Right lobe of liver (tissue), 6 donors: ENCODE data around the gene ELOVL6. TPM values are rescaled to one million over a fixed set of nuclear protein-coding genes. Genes with fewer than 3 reads are reported as not detected.
A peak's percentile ranks its signal among the peaks of the same experiment; 100 is the strongest.

Experiments
- ATAC-seq, 4 donors: fragments of 200-7000 bp; cut with Tn5 transposase; one replicate each; pipeline ENCODE4 v1.9.1; 2020; ENCODE audit warnings: mild to moderate bottlenecking in 4 of 4, moderate library complexity in 4 of 4
- DNase-seq, 3 donors: peaks; one replicate each; pipeline ENCODE4 v3.0.0-alpha.2; 2020
- H3K27ac ChIP-seq, 3 donors: fragments of 200-600 bp; one replicate each; pipeline ENCODE4 v1.8.0; 2022
- H3K27me3 ChIP-seq, 2 donors: fragments of 200-600 bp; one replicate each; pipeline ENCODE4 v1.8.0; 2022
- H3K36me3 ChIP-seq, 4 donors: fragments of 200-600 bp; sonication (generic) in 1 of 4; one replicate each; pipeline versions ENCODE4 v1.5.1 to v1.8.0; 2017 to 2022; ENCODE audit warnings: control low read depth in 1 of 4
- H3K4me1 ChIP-seq, 4 donors: fragments of 200-600 bp; sonication (generic) in 1 of 4; one replicate each; pipeline versions ENCODE4 v1.5.1 to v1.8.0; 2017 to 2022; ENCODE audit warnings: control low read depth in 1 of 4
- H3K4me3 ChIP-seq, 3 donors: fragments of 200-600 bp; one replicate each; pipeline ENCODE4 v1.8.0; 2022
- H3K9me3 ChIP-seq, 4 donors: fragments of 200-600 bp; sonication (generic) in 1 of 4; one replicate each; pipeline versions ENCODE4 v1.5.1 to v1.8.0; 2017 to 2022; ENCODE audit warnings: control low read depth in 1 of 4
- POLR2A ChIP-seq: fragments of 450-650 bp; IDR thresholded peaks from one replicate; pipeline ENCODE4 v1.6.1; 2017; ENCODE audit warnings: antibody characterized with exemption, mild to moderate bottlenecking
- WGBS: methylation state at CpG from one replicate; pipeline ENCODE4 v1.1.6; 2018; ENCODE audit warnings: low coverage, low lambda C conversion rate; ENCODE audit not compliant: insufficient coverage; ENCODE audit errors: missing lambda C conversion rate; 5-methylcytosine and 5-hydroxymethylcytosine counted together
- intact Hi-C, 2 donors: fragments of 100-400 bp; cut with DNase I; formaldehyde crosslinking; loops; one replicate each; pipeline versions ENCODE4 v1.11.2 to v1.14.1; 2022
- total RNA-seq, 6 experiments: library from RNA; depleted of rRNA in 2 of 6; stranded (reverse); fragments of >200 nt in 2 of 6; fragmentation: NEBNext Ultra II Directional in 3 of 6; extraction: Animal tissue kit (Norgen Biotek cat#: 25700) in 3 of 6; gene quantifications; one replicate each; pipeline versions ENCODE4 v1.1.0 to v1.2.4, GENCODE V29; 2016 to 2023
- TF ChIP-seq, protein P1 (sequence below), 4 donors: fragments of 200-600 bp in 3 of 4; fragments of 450-650 bp in 1 of 4; IDR thresholded peaks; one replicate each; pipeline versions ENCODE4 v1.5.1 to v1.8.0; 2016 to 2022; ENCODE audit warnings: antibody characterized with exemption in 4 of 4, mild to moderate bottlenecking in 2 of 4
- donor health status: DM: no; HTN: yes; CAD: no.
- donor health status: DM: no; HTN: no; CAD: no.
- donor health status: DM: no; HTN: no; CAD: no.
- donor health status: DM: no; HTN: yes; CAD: no.
- donor health status: DM: no; HTN: yes; CAD: no.

Gene ELOVL6
- total RNA-seq, 6 experiments from 2014 or later: 21.5 to 94.8 (median 31.2) TPM

DNA sequence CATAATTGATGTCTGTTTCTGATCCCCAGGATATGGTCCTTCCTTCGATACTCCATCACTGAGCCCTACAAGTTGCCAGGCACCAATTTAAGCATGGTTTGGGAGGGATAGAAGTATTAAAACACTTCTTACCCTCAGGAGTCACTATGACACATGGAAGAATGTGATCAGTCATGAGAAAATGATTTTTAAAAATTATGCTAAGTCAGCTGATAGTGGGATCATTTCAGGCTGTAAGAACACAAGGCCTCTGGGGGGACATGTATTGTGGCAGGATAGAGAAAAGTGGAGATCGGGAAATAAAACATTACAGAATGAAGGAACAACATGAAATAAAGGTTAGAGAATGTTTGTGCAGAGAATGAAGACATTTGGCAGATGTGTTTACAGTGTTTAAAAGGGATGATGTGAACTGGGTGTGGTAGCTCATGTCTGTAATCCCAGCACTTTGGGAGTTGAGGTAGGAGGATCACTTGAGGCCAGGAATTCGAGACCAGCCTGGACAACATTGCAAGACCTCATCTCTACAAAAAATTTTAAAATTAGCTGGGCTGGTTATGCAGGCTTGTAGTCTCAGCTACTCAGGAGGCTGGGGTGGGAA is 64.0 kb downstream of the ELOVL6 start:
- DNase-seq (no peak), ATAC-seq (no peak)
- H3K4me1 ChIP-seq: peaks cover 0 to 14% (median 4%) of the 10 kb centered on the region in 4 donors
- no peak overlapping the region for H3K27ac ChIP-seq
- no peak for TF ChIP-seq POLR2A
- TF ChIP-seq, protein P1, sequence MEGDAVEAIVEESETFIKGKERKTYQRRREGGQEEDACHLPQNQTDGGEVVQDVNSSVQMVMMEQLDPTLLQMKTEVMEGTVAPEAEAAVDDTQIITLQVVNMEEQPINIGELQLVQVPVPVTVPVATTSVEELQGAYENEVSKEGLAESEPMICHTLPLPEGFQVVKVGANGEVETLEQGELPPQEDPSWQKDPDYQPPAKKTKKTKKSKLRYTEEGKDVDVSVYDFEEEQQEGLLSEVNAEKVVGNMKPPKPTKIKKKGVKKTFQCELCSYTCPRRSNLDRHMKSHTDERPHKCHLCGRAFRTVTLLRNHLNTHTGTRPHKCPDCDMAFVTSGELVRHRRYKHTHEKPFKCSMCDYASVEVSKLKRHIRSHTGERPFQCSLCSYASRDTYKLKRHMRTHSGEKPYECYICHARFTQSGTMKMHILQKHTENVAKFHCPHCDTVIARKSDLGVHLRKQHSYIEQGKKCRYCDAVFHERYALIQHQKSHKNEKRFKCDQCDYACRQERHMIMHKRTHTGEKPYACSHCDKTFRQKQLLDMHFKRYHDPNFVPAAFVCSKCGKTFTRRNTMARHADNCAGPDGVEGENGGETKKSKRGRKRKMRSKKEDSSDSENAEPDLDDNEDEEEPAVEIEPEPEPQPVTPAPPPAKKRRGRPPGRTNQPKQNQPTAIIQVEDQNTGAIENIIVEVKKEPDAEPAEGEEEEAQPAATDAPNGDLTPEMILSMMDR (IDR thresholded peaks at IDR 0.05): no peak
- H3K27me3 ChIP-seq: no peaks in the 10 kb centered on the region
- 93% methylated on average over 3 of the region's 3 CpGs for WGBS
- H3K4me3 ChIP-seq: no peak overlapping the region
- intact Hi-C loops: no loop called here
- H3K9me3 ChIP-seq: no peaks in the 10 kb centered on the region
- H3K36me3 ChIP-seq: no peaks in the 10 kb centered on the region

DNA sequence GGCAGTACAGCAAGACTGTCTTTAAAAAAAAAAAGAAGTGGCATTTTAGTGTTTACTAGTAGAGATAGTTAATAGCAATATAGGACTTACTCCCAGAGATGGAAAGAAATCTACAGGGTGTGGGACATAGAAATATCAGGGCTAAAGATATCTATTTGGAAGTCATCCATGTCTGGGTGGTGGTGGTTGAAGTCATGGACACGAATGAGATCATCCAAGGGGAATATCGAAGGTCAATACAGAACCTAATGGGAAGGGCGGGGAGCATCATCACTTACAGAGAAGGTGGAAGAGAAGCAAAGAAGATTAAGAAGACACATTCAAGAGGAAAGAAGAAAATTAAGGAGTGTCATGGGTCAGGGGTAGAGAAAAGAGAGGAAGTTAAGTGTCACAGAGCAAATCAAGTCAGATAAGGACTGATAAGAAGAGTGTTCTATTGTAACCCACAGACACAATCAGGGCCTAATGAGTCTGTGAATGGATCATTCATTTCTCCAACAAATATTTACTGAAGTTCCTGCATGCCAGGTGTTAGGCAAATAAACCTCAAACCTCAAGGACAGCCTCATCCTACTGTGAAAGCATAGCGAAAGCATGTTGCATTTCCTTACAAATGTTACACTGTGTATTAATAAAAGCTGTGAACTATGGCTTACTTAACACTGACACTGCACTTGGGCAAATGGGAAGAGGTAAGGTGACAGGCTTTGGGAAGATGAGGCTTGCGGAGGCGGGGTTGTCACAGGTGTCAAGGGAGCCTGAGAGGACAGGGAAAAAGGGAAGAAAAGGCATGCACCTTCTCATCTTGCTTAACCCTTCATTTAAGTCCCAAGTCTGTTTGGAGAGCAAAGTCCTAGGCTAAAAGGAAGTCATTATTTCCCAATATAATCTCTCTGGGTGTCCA is 65.3 kb downstream of the ELOVL6 start:
- ATAC-seq: peak; percentile 31 to 75 (median 62)
- 63% methylated on average over 6 of the region's 6 CpGs for WGBS
- peaks cover 0 to 14% (median 4%) of the 10 kb centered on the region in 4 donors for H3K4me1 ChIP-seq
- H3K36me3 ChIP-seq: no peaks in the 10 kb centered on the region
- intact Hi-C loops: no loop called here
- no peak for TF ChIP-seq POLR2A
- TF ChIP-seq, protein P1 (IDR thresholded peaks at IDR 0.05): no peak
- no peak overlapping the region for H3K27ac ChIP-seq
- DNase-seq: no peak
- no peaks in the 10 kb centered on the region for H3K9me3 ChIP-seq
- no peak overlapping the region for H3K4me3 ChIP-seq
- no peaks in the 10 kb centered on the region for H3K27me3 ChIP-seq

DNA sequence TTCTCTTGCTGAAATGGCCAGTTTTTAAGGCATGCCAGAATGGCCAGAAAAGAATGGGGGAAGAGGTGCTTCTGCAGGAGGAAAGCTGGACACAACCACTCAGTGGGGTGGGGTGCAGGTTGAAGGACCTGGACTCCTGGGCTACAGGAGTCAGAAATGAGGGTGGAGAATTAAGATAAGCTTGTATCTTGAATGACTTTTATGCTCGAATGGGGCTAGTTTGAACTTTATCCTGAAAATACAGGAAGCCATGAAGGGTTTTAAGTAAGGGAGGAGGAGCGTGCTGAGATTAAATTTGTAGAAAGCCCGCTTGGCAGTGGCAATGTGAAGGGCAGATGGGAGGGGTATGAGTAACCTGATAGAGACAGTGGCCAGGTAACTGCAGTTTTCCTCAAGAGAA is 66.5 kb downstream of the ELOVL6 start:
- no peak for ATAC-seq
- 73% methylated on average over 3 of the region's 3 CpGs for WGBS

DNA sequence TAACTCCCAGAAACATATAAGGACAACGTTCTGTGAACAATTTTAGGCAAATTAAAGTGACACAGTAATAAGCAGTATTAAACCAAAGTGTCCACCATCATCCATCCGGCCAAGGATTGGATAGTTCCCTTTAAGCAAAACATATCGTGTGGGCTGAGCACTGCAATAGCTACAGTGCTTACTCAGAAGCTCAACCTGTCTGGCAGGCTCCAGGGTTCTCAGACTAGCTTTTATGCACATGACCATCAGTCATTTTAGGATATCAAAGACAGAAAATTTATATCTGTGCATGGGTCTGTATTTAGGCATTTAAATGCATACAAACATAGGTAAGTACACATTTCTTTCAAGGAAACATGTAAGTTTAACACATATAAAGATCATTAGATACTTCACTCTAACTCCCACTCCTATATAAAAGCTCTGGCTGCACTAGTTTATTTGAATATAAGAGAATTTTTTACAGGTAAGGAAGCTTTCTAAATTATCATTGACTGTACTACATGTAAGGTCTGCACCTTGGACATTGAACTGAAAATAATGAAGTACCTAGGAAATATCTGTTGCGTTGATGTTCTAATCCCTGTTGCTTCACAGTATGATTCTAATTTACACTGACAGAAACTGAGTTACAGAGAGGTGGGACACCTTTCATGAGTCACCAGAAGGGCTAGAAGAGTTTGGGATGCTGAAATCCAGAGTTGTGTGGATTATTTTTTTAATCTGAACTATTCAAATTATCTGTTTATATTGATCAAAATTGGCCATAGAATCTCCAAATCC is 67.6 kb downstream of the ELOVL6 start:
- intact Hi-C loops: no loop called here
- 69% methylated on average over 4 of the region's 4 CpGs for WGBS
- DNase-seq (no peak), ATAC-seq (peak; percentile 48 to 61 (median 50))
- no peak overlapping the region for H3K4me3 ChIP-seq
- no peaks in the 10 kb centered on the region for H3K36me3 ChIP-seq
- H3K9me3 ChIP-seq: no peaks in the 10 kb centered on the region
- no peaks in the 10 kb centered on the region for H3K27me3 ChIP-seq
- no peak overlapping the region for H3K27ac ChIP-seq
- TF ChIP-seq POLR2A: no peak
- TF ChIP-seq, protein P1 (IDR thresholded peaks at IDR 0.05): no peak
- peaks cover 0 to 14% (median 4%) of the 10 kb centered on the region in 4 donors for H3K4me1 ChIP-seq

More for the DNA sequence above, 66.5 kb downstream of the ELOVL6 start:
- no peak for DNase-seq
- intact Hi-C loops: no loop called here
- Histone ChIP-seq H3K4me1 (peaks cover 0 to 14% (median 4%) of the 10 kb centered on the region in 4 donors), H3K36me3 (no peaks in the 10 kb centered on the region), H3K27me3 (no peaks in the 10 kb centered on the region), H3K4me3 (no peak overlapping the region), H3K9me3 (no peaks in the 10 kb centered on the region), H3K27ac (no peak overlapping the region)
- TF ChIP-seq, protein P1 (IDR thresholded peaks at IDR 0.05): no peak
- TF ChIP-seq POLR2A: no peak
